Inferior parietal cortex (tissue), 1 donor: ENCODE measurements around the gene TMEM125.

Experiments
- DNase-seq: peaks from one replicate; pipeline ENCODE4 v3.0.0-alpha.2; 2016; ENCODE audit errors: extremely low spot score

TMEM125 gene

GRCh38 chr1:43293896-43294760 lies 24.3 kb downstream of the TMEM125 start:
- peak; percentile 86 for DNase-seq

GRCh38 chr1:43294761-43295160 lies 25.0 kb downstream of the TMEM125 start:
- DNase-seq, result no peak

GRCh38 chr1:43296207-43296606 lies 26.4 kb downstream of the TMEM125 start:
- no peak for DNase-seq

DNA sequence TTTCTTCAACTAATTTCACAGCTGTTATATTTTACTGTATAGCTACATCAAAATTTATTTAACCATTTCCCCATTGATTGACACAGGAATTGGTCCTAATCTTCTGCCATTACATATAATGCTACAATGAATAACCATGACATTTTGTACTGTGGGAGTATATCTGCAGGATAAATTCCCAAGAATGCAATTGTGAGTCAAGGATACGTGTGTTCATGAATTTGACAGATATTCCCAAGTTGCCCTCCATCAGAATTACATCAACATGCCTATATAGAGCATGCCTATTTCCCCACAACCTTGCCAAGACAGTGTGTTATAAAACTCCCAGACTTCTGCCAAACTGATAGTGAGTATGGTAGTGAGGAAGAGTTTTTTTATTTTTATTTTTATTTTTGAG lies 28.3 kb downstream of the TMEM125 start:
- no peak for DNase-seq

GRCh38 chr1:43299101-43299500 lies 29.3 kb downstream of the TMEM125 start:
- DNase-seq, result no peak

DNA sequence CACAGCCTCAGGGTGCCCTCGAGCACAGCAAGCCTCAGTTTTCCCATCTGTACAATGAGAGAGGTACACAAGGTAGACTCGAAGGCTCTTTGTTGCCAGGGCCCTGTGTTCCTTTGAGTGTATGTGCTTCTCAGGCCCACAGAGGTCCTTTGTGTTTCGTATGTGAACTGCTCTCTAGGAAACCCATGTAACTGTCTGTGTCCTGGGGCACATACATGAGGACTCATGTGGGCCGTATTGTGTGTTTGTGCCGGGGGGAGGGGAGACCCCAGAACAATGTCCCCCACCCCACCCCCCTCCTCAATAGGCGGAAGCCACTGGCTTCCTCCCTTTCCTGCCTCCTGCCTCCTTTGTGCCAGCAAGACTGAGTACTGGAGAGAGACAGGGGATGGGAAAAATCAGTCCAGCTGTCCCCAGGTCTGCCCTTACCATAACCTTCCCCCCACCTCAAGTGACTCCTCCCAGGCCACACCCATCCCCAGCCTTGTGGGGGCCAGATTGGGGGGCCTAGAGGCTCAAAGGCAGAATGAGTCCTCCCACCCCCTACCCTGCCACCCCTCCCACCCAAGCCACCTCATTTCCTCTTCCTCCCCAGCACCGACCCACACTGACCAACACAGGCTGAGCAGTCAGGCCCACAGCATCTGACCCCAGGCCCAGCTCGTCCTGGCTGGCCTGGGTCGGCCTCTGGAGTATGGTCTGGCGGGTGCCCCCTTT lies 30.8 kb downstream of the TMEM125 start, which contains the start of gene TIE1:
Gene TIE1 (plus strand): TSS at position 605 of the 717 bp plus-strand sequence. CDS start 90 bp downstream, at position 695.
- DNase-seq, result no peak

DNA sequence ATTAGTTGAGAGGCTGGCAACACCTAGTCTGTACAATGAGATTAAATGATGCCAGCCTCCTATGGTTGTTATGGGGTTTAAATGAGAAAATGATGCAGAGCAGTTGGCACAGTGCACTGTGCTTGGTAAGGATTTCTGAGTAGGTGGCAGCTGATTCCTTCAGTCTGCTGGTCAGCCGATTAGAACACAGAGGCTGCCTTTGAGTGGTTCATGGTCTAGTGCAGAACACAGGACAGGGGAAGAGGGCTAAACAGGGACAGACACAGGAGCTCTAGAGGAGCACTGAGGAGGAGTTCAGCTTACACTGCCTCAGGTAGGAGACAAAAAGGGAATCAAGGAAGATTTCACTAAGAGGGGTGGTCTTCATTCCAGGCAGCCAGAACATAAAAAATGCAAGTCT lies 32.4 kb downstream of the TMEM125 start:
- no peak for DNase-seq

DNA sequence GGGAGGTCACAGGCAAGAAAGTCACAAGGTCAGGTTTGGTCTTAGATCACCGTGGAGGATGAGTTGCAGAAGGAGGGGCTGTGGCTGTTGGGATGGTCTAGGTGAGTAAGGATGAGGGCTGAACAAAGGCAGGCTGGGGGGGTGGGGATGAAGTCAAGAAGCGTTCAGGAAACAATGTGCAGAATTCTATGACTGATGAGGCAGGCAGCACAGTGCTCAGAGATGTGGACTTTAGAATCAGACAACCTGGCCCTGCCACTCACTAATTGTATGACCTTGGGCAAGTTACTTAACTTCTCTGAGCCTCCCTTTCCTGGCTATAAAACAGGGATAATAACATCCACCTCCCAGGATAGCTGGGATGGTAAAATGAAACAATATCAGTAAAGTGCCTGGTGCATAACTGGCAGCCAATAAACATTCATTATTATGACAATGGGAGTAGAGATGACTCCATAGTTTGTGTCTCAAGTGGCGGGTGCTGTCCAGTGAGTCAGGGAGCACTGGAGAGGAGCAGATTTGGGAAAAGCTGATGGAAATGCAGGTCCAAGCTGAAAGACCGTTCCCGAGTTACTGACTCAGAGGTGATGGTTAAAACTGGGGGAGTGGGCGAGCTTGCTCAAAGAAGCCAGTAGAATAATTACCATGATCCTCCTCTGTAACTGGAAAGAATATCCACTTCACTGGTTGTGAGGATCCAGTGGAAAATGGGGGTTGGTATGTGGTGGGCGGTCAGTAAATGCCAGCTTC lies 33.1 kb downstream of the TMEM125 start:
- DNase-seq, result no peak

DNA sequence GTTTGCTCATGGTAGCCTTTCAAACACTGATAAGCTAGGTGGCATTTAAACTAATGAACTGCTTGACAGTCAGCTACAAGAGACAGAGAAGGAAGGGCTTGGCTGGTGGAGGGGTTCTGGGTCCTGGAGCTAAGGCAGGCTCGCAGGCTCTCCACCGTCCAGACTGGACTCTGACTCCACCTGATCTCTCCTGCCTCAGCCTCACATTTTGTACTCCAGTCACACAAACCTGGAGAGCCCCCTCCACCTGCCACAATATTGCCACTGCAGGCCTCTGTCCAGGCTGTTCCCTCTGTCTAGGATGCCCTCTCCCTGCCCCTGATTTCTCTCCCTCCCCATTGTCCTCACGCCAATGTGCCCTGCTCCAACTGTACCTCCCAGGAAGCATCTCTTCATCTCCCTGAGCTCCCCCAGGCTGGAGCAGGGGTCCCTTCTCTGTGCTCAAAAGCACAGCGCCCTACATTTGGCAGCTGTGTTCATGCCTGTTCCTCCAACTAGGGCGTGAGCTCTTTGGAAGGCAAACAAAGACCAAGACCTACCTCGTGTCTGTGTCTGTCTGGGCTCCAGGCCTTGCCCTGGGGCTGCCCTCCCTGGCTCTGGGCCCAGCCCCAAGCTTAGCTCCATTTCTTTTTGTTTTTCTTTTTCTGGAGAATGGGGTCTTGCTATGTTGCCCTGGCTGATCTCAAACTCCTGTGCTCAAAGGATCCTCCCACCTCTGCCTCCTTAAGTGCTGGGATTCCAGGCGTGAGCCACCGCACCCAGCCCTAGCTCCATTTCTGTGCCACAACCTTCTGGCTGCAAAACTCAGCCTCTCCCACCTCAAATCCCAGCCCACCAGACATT lies 33.9 kb downstream of the TMEM125 start:
- no peak for DNase-seq

- no peak for DNase-seq
These were observed 34.5 kb downstream of the TMEM125 start for GRCh38 chr1:43304314-43304681.

DNA sequence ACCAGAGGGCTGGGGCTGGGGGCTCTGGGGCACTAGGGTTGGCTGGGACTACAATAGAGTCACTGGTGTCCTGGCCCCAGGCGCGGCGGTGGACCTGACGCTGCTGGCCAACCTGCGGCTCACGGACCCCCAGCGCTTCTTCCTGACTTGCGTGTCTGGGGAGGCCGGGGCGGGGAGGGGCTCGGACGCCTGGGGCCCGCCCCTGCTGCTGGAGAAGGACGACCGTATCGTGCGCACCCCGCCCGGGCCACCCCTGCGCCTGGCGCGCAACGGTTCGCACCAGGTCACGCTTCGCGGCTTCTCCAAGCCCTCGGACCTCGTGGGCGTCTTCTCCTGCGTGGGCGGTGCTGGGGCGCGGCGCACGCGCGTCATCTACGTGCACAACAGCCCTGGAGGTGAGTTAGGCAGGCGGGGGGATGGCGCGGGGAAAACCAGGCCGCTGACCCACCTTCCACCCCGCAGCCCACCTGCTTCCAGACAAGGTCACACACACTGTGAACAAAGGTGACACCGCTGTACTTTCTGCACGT lies 35.1 kb downstream of the TMEM125 start:
- no peak for DNase-seq

- no peak for DNase-seq
These were observed 35.7 kb downstream of the TMEM125 start for GRCh38 chr1:43305461-43305860.

- DNase-seq, result no peak
These were observed 36.3 kb downstream of the TMEM125 start for GRCh38 chr1:43305926-43306687.

- no peak for DNase-seq
These were observed 37.1 kb downstream of the TMEM125 start for GRCh38 chr1:43306688-43307457.

- no peak for DNase-seq
These were observed 37.8 kb downstream of the TMEM125 start for GRCh38 chr1:43307458-43308158.

DNA sequence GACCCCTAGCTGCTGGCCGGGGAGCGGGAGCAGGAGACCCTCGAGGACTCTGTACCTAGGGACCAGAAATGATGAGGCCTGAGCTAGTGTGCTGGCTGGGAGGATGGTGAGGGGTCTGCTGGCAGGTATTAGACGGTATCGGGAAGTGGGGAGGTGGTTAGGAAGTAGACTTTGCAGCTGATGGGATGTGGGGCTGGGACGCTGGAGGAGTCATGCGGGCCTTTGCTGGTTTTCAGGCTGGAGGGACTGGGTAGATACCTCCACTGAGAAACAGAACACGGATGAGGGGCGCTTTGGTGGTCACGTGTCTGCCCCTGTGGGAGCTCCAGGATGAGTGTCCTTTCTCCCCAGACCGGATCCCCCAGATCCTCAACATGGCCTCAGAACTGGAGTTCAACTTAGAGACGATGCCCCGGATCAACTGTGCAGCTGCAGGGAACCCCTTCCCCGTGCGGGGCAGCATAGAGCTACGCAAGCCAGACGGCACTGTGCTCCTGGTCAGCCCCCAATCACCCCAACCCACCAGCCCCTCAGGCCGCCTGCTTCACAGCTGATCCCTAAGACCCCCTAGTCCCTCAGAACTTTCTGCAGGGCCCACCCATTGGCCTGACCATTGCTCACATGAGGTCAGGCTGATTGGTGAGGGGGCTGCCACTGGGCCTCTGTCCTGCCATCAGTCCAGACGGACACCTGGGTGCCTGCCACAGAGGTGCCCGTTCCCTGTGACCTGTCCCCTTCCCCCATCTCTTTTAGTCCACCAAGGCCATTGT lies 39.0 kb downstream of the TMEM125 start:
- no peak for DNase-seq

DNA sequence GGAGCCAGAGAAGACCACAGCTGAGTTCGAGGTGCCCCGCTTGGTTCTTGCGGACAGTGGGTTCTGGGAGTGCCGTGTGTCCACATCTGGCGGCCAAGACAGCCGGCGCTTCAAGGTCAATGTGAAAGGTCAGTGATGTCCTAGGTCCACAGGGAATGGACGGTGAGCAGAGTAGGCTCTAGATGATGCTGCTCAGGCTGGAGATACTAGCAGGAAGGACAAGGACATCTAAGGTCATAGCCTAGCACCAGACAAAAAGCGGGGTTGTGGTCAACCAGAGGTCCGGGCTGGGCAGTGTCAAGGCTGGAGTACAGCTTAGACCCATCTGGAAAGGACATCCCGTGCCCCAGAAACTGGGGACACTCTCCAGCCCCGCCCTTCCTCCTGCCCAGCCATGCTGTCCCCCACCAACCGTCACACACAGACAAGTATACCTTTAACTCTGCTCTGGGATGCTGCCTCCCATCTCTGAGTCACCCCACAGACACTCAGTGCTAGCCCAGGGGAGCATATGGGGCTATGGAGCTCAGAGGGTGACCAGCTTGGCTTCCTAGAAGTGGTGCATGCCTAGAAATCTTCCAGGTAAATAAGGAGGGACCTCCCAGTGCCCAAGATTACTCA lies 39.7 kb downstream of the TMEM125 start:
- DNase-seq, result no peak

DNA sequence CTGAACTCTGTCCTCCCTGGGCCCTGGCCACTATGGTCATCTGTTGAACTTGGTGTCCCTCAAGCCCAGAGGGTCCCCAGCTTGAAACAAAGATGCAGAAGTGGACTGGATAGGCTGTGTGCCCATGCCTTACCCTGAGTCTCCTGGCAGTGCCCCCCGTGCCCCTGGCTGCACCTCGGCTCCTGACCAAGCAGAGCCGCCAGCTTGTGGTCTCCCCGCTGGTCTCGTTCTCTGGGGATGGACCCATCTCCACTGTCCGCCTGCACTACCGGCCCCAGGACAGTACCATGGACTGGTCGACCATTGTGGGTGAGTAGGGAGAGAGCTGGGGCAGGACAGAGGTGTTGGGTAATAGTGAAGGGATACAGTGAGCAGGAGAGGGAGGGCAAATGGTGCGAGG lies 41.7 kb downstream of the TMEM125 start:
- no peak for DNase-seq
